K562 (cell line): ENCODE results near the gene COX5A. TPM values are rescaled to one million over a fixed set of nuclear protein-coding genes. Genes with fewer than 3 reads are reported as not detected.
A peak's percentile ranks its signal among the peaks of the same experiment; 100 is the strongest.

Source experiments
- FOXA1 ChIP-seq: fragments of 450-650 bp; IDR thresholded peaks from 2 replicates; pipeline ENCODE4 v1.6.1; 2016; ENCODE audit warnings: mild to moderate bottlenecking, borderline replicate concordance
- HLTF ChIP-seq: fragments of 450-650 bp; IDR thresholded peaks from 2 replicates; pipeline ENCODE4 v1.6.1; 2016
- IFI16 ChIP-seq: fragments of 250-450 bp; sonication (Bioruptor Pico); IDR thresholded peaks from 2 replicates; pipeline ENCODE4 v2.1.2; 2022; ENCODE audit warnings: mild to moderate bottlenecking, inconsistent platforms
- MTF1 ChIP-seq: fragments of 250-450 bp; sonication (Bioruptor Pico); IDR thresholded peaks from 2 replicates; pipeline ENCODE4 v1.9.0; 2021; ENCODE audit warnings: moderate library complexity, mild to moderate bottlenecking, inconsistent platforms, borderline replicate concordance
- NFE2L1 ChIP-seq: fragments of 450-650 bp; IDR thresholded peaks from 2 replicates; pipeline ENCODE4 v1.6.1; 2016; ENCODE audit warnings: missing genetic modification characterization, low read depth, mild to moderate bottlenecking, missing compliant biosample characterization, moderate library complexity, borderline replicate concordance
- NR2C2 ChIP-seq, 2 experiments: fragments of 200-800 bp in 1 of 2; sonication (Bioruptor generic) in 1 of 2; sonication (generic) in 1 of 2; formaldehyde crosslinking in 1 of 2; IDR thresholded peaks; 2 replicates each; pipeline versions ENCODE4 v1.6.1 to v1.8.0; 2016 to 2022; ENCODE audit warnings: mild to moderate bottlenecking in 1 of 2, missing compliant biosample characterization in 1 of 2, missing genetic modification characterization in 1 of 2, missing genetic modification reagents in 1 of 2
- NUFIP1 ChIP-seq: fragments of 450-650 bp; IDR thresholded peaks from 2 replicates; pipeline ENCODE4 v1.6.1; 2018; ENCODE audit not compliant: partially characterized antibody
- POLR2AphosphoS5 ChIP-seq: IDR thresholded peaks from 2 replicates; pipeline ENCODE4 v1.6.1; 2011; ENCODE audit warnings: mild to moderate bottlenecking, low read depth, low read length, moderate library complexity; ENCODE audit not compliant: control insufficient read depth, insufficient read depth
- SMAD1 ChIP-seq: fragments of 150-350 bp; IDR thresholded peaks from 2 replicates; pipeline ENCODE4 v1.6.1; 2014; ENCODE audit warnings: low read length, low read depth; ENCODE audit not compliant: partially characterized antibody
- SMAD2 ChIP-seq: fragments of 150-350 bp; IDR thresholded peaks from 2 replicates; pipeline ENCODE4 v1.6.1; 2014; ENCODE audit warnings: low read depth, mild to moderate bottlenecking, low read length
- SMAD4 ChIP-seq: fragments of 250-450 bp; sonication (Bioruptor Pico); conservative IDR thresholded peaks from 2 replicates; pipeline ENCODE4 v1.8.0; 2021; ENCODE audit warnings: inconsistent platforms, mild to moderate bottlenecking, moderate library complexity
- TAF1 ChIP-seq: IDR thresholded peaks from 2 replicates; pipeline ENCODE4 v1.6.1; 2011; ENCODE audit warnings: mild to moderate bottlenecking, low read length, moderate library complexity; ENCODE audit not compliant: insufficient read depth, control insufficient read depth, severe bottlenecking; ENCODE audit errors: extremely low read depth
- TCF3 ChIP-seq: sonication (generic); formaldehyde crosslinking; IDR thresholded peaks from 2 replicates; pipeline ENCODE4 v1.4.0; 2020; ENCODE audit warnings: mild to moderate bottlenecking, missing genetic modification reagents
- TCF7 ChIP-seq: sonication (generic); IDR thresholded peaks from 2 replicates; pipeline ENCODE4 v1.6.1; 2016; ENCODE audit warnings: antibody characterized with exemption, borderline replicate concordance
- TGIF2 ChIP-seq: sonication (generic); formaldehyde crosslinking; IDR thresholded peaks from 2 replicates; pipeline ENCODE4 v1.8.1; 2022; ENCODE audit warnings: mild to moderate bottlenecking, missing genetic modification reagents, moderate library complexity
- ZNF121 ChIP-seq: sonication (generic); formaldehyde crosslinking; conservative IDR thresholded peaks from 2 replicates; pipeline ENCODE4 v1.8.0; 2022; ENCODE audit warnings: missing genetic modification reagents
- ZNF175 ChIP-seq: fragments of 200-800 bp; sonication (Bioruptor generic); IDR thresholded peaks from 2 replicates; pipeline ENCODE4 v1.6.1; 2016; ENCODE audit warnings: low read depth, mild to moderate bottlenecking, missing genetic modification characterization, missing compliant biosample characterization
- ZNF212 ChIP-seq: fragments of 450-650 bp; formaldehyde crosslinking; IDR thresholded peaks from 2 replicates; pipeline ENCODE4 v1.4.0; 2020; ENCODE audit warnings: mild to moderate bottlenecking
- ZNF282 ChIP-seq: sonication (generic); formaldehyde crosslinking; IDR thresholded peaks from 2 replicates; pipeline ENCODE4 v1.8.1; 2023; ENCODE audit warnings: missing genetic modification reagents
- ZNF444 ChIP-seq: fragments of 250-450 bp; sonication (Bioruptor Pico); IDR thresholded peaks from 2 replicates; pipeline ENCODE4 v1.4.0; 2020; ENCODE audit warnings: mild to moderate bottlenecking, moderate library complexity
- ZNF695 ChIP-seq: fragments of 450-650 bp; formaldehyde crosslinking; IDR thresholded peaks from 2 replicates; pipeline ENCODE4 v1.4.0; 2020; ENCODE audit warnings: mild to moderate bottlenecking, moderate library complexity
- ZNF830 ChIP-seq: fragments of 250-450 bp; sonication (Bioruptor Pico); IDR thresholded peaks from 2 replicates; pipeline ENCODE4 v1.5.0; 2021; ENCODE audit warnings: mild to moderate bottlenecking
- ZSCAN32 ChIP-seq: fragments of 450-650 bp; formaldehyde crosslinking; IDR thresholded peaks from 2 replicates; pipeline ENCODE4 v1.4.0; 2020; ENCODE audit warnings: mild to moderate bottlenecking, moderate library complexity
- polyA plus RNA-seq, 8 experiments: library from polyadenylated mRNA; depleted of rRNA in 4 of 8; stranded (reverse) in 5 of 8; unstranded in 3 of 8; fragments of >200 nt; fragmentation: Nextera tagmentation in 2 of 8; fragmentation: Illumina TruSeq in 1 of 8; extraction: Ambion mirVana in 2 of 8; extraction: Trizol in 1 of 8; gene quantifications; 2 replicates each; pipeline versions ENCODE4 v1.2.1 to v1.2.3, GENCODE V29; 2011 to 2014; ENCODE audit warnings: inconsistent platforms in 1 of 8, missing spikeins in 1 of 8
- total RNA-seq, 7 experiments: library from RNA; depleted of rRNA in 6 of 7; stranded (reverse); fragments of >200 nt in 6 of 7; fragmentation: Illumina TruSeq in 2 of 7; extraction: Trizol in 2 of 7; gene quantifications; 2 replicates each; pipeline versions ENCODE4 v1.2.1 to v1.2.3, GENCODE V29; 2011 to 2021; ENCODE audit warnings: low replicate concordance in 1 of 7
- TF ChIP-seq, protein P1 (sequence below): sonication (generic); IDR thresholded peaks from 2 replicates; pipeline ENCODE4 v1.6.1; 2016
- TF ChIP-seq, protein P2 (sequence below), 2 experiments: fragments of 150-350 bp in 1 of 2; IDR thresholded peaks; 2 replicates each; pipeline ENCODE4 v1.6.1; 2012 to 2016; ENCODE audit warnings: low read depth in 2 of 2, low read length in 2 of 2, mild to moderate bottlenecking in 1 of 2, moderate library complexity in 1 of 2

Gene COX5A
- total and polyA plus RNA-seq, 9 of the 15 experiments (the other 6 are each of a cell fraction or from before 2014, with no cell fraction given) = 86.8 to 553 (median 371) TPM

DNA sequence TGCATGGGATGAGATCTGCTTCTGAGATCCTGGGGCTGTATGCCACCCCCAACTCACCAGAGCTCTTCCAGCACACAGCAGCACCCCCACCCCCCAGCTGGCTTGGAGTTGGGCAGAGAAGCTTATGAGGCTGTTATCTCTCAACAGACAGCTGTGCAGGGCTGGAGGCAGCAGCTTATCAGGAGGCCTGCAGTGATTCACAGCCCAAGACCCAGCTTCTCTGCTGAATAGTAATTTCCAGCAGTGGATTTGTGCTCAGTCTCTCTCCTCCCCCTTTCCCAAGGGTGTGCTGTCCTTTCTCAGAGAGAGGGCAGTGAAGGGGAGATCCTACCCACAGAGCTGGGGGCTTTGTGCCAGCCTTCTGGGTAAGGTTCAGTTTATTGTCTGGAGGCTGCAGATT is 16.6 kb upstream of the COX5A start (continued):
- TF ChIP-seq IFI16 (no peak), MTF1 (CRISPR knock-in tag) (no peak), TCF7 (peak; percentile 90; the same call in 1 of the 2 replicates), ZNF212 (CRISPR knock-in tag) (no peak), FOXA1 (no peak), ZNF282 (no peak), ZNF121 (CRISPR knock-in tag) (no peak), SMAD4 (peak; percentile 97), ZNF175 (CRISPR knock-in tag) (peak; percentile 96), NR2C2 (CRISPR knock-in tag; IDR thresholded peaks at IDR 0.05) (no peak), NR2C2 (tag; IDR thresholded peaks at IDR 0.05) (peak; percentile 54; the same call in 1 of the 2 replicates), POLR2AphosphoS5 (peak; percentile 99), NFE2L1 (tag) (no peak), ZSCAN32 (CRISPR knock-in tag) (no peak), ZNF830 (CRISPR knock-in tag) (no peak), NUFIP1 (no peak), TCF3 (CRISPR knock-in tag) (peak; percentile 99), ZNF695 (no peak), TAF1 (peak; percentile 28), HLTF (peak; percentile 71; the same call in 1 of the 2 replicates), SMAD2 (no peak), ZNF444 (CRISPR knock-in tag) (peak; percentile 68; the same call in 1 of the 2 replicates), SMAD1 (peak; percentile 94), TGIF2 (no peak)
- TF ChIP-seq, protein P1, sequence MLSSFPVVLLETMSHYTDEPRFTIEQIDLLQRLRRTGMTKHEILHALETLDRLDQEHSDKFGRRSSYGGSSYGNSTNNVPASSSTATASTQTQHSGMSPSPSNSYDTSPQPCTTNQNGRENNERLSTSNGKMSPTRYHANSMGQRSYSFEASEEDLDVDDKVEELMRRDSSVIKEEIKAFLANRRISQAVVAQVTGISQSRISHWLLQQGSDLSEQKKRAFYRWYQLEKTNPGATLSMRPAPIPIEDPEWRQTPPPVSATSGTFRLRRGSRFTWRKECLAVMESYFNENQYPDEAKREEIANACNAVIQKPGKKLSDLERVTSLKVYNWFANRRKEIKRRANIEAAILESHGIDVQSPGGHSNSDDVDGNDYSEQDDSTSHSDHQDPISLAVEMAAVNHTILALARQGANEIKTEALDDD = no peak
- TF ChIP-seq, protein P2, sequence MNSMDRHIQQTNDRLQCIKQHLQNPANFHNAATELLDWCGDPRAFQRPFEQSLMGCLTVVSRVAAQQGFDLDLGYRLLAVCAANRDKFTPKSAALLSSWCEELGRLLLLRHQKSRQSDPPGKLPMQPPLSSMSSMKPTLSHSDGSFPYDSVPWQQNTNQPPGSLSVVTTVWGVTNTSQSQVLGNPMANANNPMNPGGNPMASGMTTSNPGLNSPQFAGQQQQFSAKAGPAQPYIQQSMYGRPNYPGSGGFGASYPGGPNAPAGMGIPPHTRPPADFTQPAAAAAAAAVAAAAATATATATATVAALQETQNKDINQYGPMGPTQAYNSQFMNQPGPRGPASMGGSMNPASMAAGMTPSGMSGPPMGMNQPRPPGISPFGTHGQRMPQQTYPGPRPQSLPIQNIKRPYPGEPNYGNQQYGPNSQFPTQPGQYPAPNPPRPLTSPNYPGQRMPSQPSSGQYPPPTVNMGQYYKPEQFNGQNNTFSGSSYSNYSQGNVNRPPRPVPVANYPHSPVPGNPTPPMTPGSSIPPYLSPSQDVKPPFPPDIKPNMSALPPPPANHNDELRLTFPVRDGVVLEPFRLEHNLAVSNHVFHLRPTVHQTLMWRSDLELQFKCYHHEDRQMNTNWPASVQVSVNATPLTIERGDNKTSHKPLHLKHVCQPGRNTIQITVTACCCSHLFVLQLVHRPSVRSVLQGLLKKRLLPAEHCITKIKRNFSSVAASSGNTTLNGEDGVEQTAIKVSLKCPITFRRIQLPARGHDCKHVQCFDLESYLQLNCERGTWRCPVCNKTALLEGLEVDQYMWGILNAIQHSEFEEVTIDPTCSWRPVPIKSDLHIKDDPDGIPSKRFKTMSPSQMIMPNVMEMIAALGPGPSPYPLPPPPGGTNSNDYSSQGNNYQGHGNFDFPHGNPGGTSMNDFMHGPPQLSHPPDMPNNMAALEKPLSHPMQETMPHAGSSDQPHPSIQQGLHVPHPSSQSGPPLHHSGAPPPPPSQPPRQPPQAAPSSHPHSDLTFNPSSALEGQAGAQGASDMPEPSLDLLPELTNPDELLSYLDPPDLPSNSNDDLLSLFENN (IDR thresholded peaks at IDR 0.05; ENCODE audit: low read depth in 2 of 2, low read length in 2 of 2) = peak in 1 of 2 experiments; percentile 97; a peak in 2 of 4 replicates
